ENCODE results near the gene EPB41L4B.

DNA sequence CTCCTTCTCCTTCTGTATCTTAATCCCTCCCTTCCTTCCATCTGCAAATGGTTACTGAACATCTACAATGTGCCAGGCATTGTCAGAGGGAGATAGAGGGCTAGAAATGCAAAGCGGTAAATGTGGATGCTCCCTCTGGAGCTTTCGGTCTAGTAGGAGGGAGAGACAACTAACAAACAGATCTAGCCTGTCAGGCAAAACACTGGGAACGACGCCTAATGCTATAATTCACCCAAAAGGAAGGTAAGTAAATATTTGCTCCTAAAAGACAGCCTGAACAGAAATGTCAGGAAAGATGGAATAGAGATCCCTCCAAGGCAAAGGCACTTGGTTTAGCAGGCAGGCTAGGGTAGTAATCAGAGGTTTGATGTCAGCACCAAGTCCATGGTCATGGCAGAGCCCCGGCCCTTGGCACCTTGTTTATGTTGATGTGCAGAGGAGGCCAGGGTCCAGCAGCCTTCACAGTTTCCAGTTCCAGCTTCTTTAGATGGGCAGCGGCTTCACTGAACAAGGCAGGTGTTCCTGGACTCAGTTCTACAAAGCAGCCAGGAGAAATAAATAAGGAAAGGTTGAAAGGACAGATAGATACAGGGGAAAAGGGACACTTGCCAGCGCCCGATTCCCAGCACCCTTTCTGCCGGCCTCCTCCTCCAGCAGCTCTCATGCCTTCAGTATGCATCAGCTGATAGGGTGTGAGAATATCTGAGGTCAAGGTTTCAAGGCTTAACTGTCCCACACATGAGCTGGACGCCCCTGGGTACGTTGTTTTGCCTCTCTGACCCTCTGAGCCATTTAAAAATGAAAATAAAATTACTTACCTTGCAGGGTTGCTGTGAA, 107.4 kb downstream of the EPB41L4B start:
- TF ChIP-seq, protein P1, sequence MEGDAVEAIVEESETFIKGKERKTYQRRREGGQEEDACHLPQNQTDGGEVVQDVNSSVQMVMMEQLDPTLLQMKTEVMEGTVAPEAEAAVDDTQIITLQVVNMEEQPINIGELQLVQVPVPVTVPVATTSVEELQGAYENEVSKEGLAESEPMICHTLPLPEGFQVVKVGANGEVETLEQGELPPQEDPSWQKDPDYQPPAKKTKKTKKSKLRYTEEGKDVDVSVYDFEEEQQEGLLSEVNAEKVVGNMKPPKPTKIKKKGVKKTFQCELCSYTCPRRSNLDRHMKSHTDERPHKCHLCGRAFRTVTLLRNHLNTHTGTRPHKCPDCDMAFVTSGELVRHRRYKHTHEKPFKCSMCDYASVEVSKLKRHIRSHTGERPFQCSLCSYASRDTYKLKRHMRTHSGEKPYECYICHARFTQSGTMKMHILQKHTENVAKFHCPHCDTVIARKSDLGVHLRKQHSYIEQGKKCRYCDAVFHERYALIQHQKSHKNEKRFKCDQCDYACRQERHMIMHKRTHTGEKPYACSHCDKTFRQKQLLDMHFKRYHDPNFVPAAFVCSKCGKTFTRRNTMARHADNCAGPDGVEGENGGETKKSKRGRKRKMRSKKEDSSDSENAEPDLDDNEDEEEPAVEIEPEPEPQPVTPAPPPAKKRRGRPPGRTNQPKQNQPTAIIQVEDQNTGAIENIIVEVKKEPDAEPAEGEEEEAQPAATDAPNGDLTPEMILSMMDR (conservative IDR thresholded peaks at IDR 0.05; ENCODE audit: low read length): no peak
- no peak for TF ChIP-seq EZH2phosphoT487 (IDR thresholded peaks at IDR 0.05; ENCODE audit: borderline replicate concordance)
